H1 (cell line): ENCODE data around the gene SV2B.

Experiments used
- CTCF ChIP-seq, 3 experiments: IDR thresholded peaks; 1 replicate in 2 of 3; 2 replicates in 1 of 3; pipeline versions ENCODE4 v1.5.1 to v1.6.1; 2011; ENCODE audit warnings: low read length in 3 of 3, mild to moderate bottlenecking in 3 of 3, inconsistent platforms in 2 of 3, low read depth in 1 of 3, moderate library complexity in 1 of 3; ENCODE audit not compliant: insufficient read depth in 1 of 3; ENCODE audit errors: control extremely low read depth in 1 of 3
- POLR2AphosphoS5 ChIP-seq: IDR thresholded peaks from 2 replicates; pipeline ENCODE4 v1.6.1; 2011; ENCODE audit warnings: low read depth, low read length

DNA sequence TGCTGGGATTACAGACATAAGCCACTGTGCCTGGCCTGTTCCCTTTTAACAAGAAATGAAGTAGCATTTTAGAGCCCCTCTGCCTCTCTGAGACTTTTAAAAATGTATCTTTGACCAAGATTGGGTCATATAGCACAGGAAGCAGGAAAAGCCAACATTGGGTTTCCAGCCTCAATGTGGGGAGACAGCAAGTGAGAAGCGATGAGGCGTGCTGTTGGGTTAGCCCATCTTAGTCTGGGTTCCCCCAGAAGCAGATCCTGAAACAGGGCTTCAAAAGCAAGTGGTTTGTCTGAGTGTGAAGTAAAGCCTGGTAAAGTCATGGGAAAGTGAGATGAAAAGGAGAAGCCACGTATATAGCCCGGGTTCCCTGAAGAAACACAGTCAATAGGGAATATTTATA lies 48.2 kb downstream of the SV2B start:
- TF ChIP-seq POLR2AphosphoS5 (no peak), CTCF (IDR thresholded peaks at IDR 0.05; ENCODE audit: control extremely low read depth in 1 of 3, insufficient read depth in 1 of 3, low read depth in 1 of 3, low read length in 3 of 3) (no peak)
